Liver (tissue), 9 donors: ENCODE measurements around the gene KCTD16. TPM values are rescaled to one million over a fixed set of nuclear protein-coding genes. Genes with fewer than 3 reads are reported as not detected.

ENCODE experiments used
- DNase-seq: peaks from one replicate; pipeline ENCODE4 v3.0.0-alpha.2; 2017; ENCODE audit warnings: low spot score
- H3K27ac ChIP-seq, 2 donors: one replicate each; pipeline ENCODE4 v1.7.0; 2013; ENCODE audit warnings: inconsistent platforms in 2 of 2, low read length in 2 of 2, control low read depth in 1 of 2, low read depth in 1 of 2, mild to moderate bottlenecking in 1 of 2
- H3K27me3 ChIP-seq, 4 donors: one replicate each; pipeline versions ENCODE4 v1.6.1 to v1.7.0; 2013; ENCODE audit warnings: low read length in 3 of 4, inconsistent platforms in 1 of 4, mild to moderate bottlenecking in 1 of 4, moderate library complexity in 1 of 4; ENCODE audit not compliant: control insufficient read depth in 4 of 4, insufficient read depth in 4 of 4
- H3K36me3 ChIP-seq, 4 donors: one replicate each; pipeline versions ENCODE4 v1.6.1 to v1.7.0; 2013; ENCODE audit warnings: low read length in 3 of 4, mild to moderate bottlenecking in 3 of 4, low read depth in 1 of 4, moderate library complexity in 1 of 4; ENCODE audit not compliant: control insufficient read depth in 4 of 4, insufficient read depth in 3 of 4
- H3K4me1 ChIP-seq, 4 donors: one replicate each; pipeline versions ENCODE4 v1.6.1 to v1.7.0; 2013; ENCODE audit warnings: low read length in 3 of 4, mild to moderate bottlenecking in 3 of 4, moderate library complexity in 1 of 4; ENCODE audit not compliant: control insufficient read depth in 4 of 4, insufficient read depth in 4 of 4
- H3K4me3 ChIP-seq, 3 donors: one replicate each; pipeline versions ENCODE4 v1.6.1 to v1.7.0; 2013; ENCODE audit warnings: low read length in 3 of 3, control low read depth in 1 of 3, low read depth in 1 of 3, mild to moderate bottlenecking in 1 of 3
- H3K9ac ChIP-seq, 2 donors: one replicate each; pipeline ENCODE4 v1.7.0; 2013; ENCODE audit warnings: low read length in 2 of 2, mild to moderate bottlenecking in 2 of 2, moderate library complexity in 2 of 2, control low read depth in 1 of 2, low read depth in 1 of 2
- H3K9me3 ChIP-seq, 4 donors: one replicate each; pipeline versions ENCODE4 v1.6.1 to v1.7.0; 2013; ENCODE audit warnings: low read length in 3 of 4; ENCODE audit not compliant: control insufficient read depth in 4 of 4
- CTCF ChIP-seq: fragments of 150-350 bp; IDR thresholded peaks from 2 replicates; pipeline ENCODE4 v1.5.1; 2017; ENCODE audit warnings: improper control_type of control experiment, low read depth, low read length; ENCODE audit not compliant: missing input control
- EGR1 ChIP-seq, 2 donors: IDR thresholded peaks; 2 replicates each; pipeline ENCODE4 v1.6.1; 2016 to 2018; ENCODE audit warnings: antibody characterized with exemption in 2 of 2, low read depth in 2 of 2
- FOXA1 ChIP-seq: IDR thresholded peaks from 2 replicates; pipeline ENCODE4 v1.6.1; 2016; ENCODE audit warnings: antibody characterized with exemption
- FOXA2 ChIP-seq: IDR thresholded peaks from 2 replicates; pipeline ENCODE4 v1.6.1; 2016; ENCODE audit warnings: antibody characterized with exemption
- GABPA ChIP-seq, 2 donors: IDR thresholded peaks in 1 of 2; conservative IDR thresholded peaks in 1 of 2; 2 replicates each; pipeline ENCODE4 v1.6.1; 2016; ENCODE audit warnings: antibody characterized with exemption in 2 of 2, mild to moderate bottlenecking in 1 of 2, moderate library complexity in 1 of 2
- HNF4A ChIP-seq, 2 donors: conservative IDR thresholded peaks; 2 replicates each; pipeline ENCODE4 v1.6.1; 2016; ENCODE audit warnings: antibody characterized with exemption in 2 of 2, mild to moderate bottlenecking in 2 of 2
- HNF4G ChIP-seq: IDR thresholded peaks from 2 replicates; pipeline ENCODE4 v1.6.1; 2016; ENCODE audit warnings: antibody characterized with exemption
- JUND ChIP-seq, 2 donors: IDR thresholded peaks; 2 replicates each; pipeline ENCODE4 v1.6.1; 2016; ENCODE audit warnings: antibody characterized with exemption in 2 of 2
- MAX ChIP-seq: IDR thresholded peaks from 2 replicates; pipeline ENCODE4 v1.6.1; 2016; ENCODE audit warnings: antibody characterized with exemption
- NR2F2 ChIP-seq: IDR thresholded peaks from 2 replicates; pipeline ENCODE4 v1.6.1; 2016; ENCODE audit warnings: antibody characterized with exemption
- RAD21 ChIP-seq, 2 donors: IDR thresholded peaks; 2 replicates each; pipeline ENCODE4 v1.6.1; 2016; ENCODE audit warnings: antibody characterized with exemption in 2 of 2, mild to moderate bottlenecking in 2 of 2
- REST ChIP-seq: IDR thresholded peaks from 2 replicates; pipeline ENCODE4 v1.6.1; 2016; ENCODE audit warnings: antibody characterized with exemption, mild to moderate bottlenecking
- RXRA ChIP-seq, 2 donors: IDR thresholded peaks; 2 replicates each; pipeline ENCODE4 v1.6.1; 2017 to 2018; ENCODE audit warnings: antibody characterized with exemption in 2 of 2, mild to moderate bottlenecking in 1 of 2
- SP1 ChIP-seq: IDR thresholded peaks from 2 replicates; pipeline ENCODE4 v1.6.1; 2018; ENCODE audit warnings: antibody characterized with exemption, mild to moderate bottlenecking
- TAF1 ChIP-seq: conservative IDR thresholded peaks from 2 replicates; pipeline ENCODE4 v1.6.1; 2016; ENCODE audit warnings: antibody characterized with exemption, mild to moderate bottlenecking
- WGBS: extraction: QIAGEN DNeasy Blood & Tissue Kit; methylation state at CpG from one replicate; pipeline ENCODE4 v1.1.7; 2013; 5-methylcytosine and 5-hydroxymethylcytosine counted together
- polyA plus RNA-seq, 2 donors: library from polyadenylated mRNA; stranded (reverse) in 1 of 2; unstranded in 1 of 2; fragments of 200-250 nt in 1 of 2; fragments of >200 nt in 1 of 2; fragmentation: Nextera tagmentation in 1 of 2; extraction: Ambion mirVana in 1 of 2; gene quantifications; one replicate each; pipeline versions ENCODE4 v1.2.1 to v1.2.3, GENCODE V29; 2013 to 2015
- total RNA-seq, 2 donors: library from RNA; depleted of rRNA; stranded (reverse); fragments of >200 nt; gene quantifications; one replicate each; pipeline ENCODE4 v1.2.3, GENCODE V29; 2014
- TF ChIP-seq, protein P1 (sequence below): IDR thresholded peaks from 2 replicates; pipeline ENCODE4 v1.6.1; 2016; ENCODE audit warnings: antibody characterized with exemption
- donor health status: healthy.
- donor health status: healthy.
- donor health status: healthy.
- donor health status: healthy.
- donor health status: healthy.

The KCTD16 gene
- total and polyA plus RNA-seq, 4 donors: under 0.01 to 0.05 (median 0.01) TPM; not detected in 1

DNA sequence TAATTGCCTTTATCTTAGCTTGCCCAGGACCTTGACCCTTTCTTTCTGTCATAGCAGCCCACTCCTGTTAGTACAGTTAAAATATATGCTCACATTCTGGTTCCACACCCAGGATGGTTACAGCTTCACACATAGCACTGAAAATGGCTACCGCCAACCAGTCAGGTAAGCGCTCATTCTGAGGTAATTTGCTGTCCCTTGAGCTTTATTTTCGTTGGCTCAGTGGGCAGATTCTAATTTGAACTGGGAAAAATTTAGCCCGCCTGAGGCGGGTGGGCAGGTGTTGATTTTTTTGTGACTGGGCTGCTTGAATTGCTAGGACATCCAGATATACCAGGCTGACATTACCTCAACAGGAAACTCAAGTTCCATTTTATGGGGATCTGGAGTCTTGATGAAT is 137.5 kb downstream of the KCTD16 start (continued):
- TF ChIP-seq RXRA (IDR thresholded peaks at IDR 0.05): no peak
- TF ChIP-seq SP1: no peak

GRCh38 chr5:144308906-144309670 is 138.4 kb downstream of the KCTD16 start:
- Histone ChIP-seq H3K36me3 (no peaks in the 10 kb centered on the region), H3K4me1 (no peaks in the 10 kb centered on the region), H3K27me3 (no peaks in the 10 kb centered on the region), H3K9me3 (no peaks in the 10 kb centered on the region), H3K27ac (no peak overlapping the region), H3K4me3 (no peak overlapping the region), H3K9ac (no peak overlapping the region)
- TF ChIP-seq NR2F2: no peak
- no peak for TF ChIP-seq FOXA1
- no peak for TF ChIP-seq CTCF
- TF ChIP-seq, protein P1, sequence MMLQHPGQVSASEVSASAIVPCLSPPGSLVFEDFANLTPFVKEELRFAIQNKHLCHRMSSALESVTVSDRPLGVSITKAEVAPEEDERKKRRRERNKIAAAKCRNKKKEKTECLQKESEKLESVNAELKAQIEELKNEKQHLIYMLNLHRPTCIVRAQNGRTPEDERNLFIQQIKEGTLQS: no peak
- no peak for TF ChIP-seq MAX
- TF ChIP-seq JUND (IDR thresholded peaks at IDR 0.05): no peak
- TF ChIP-seq FOXA2: no peak
- TF ChIP-seq REST: no peak
- DNase-seq: no peak
- 67% methylated on average over 5 of the region's 5 CpGs for WGBS

- Histone ChIP-seq H3K36me3 (no peaks in the 10 kb centered on the region), H3K9me3 (no peaks in the 10 kb centered on the region), H3K4me3 (no peak overlapping the region), H3K27me3 (no peaks in the 10 kb centered on the region), H3K9ac (no peak overlapping the region), H3K4me1 (peaks cover 0 to 3% (median 1%) of the 10 kb centered on the region in 4 donors), H3K27ac (no peak overlapping the region)
- DNase-seq: no peak
- WGBS: 97% methylated on average over 2 of the region's 2 CpGs
- TF ChIP-seq FOXA2 (no peak), JUND (IDR thresholded peaks at IDR 0.05) (no peak), CTCF (no peak), REST (no peak), GABPA (IDR thresholded peaks at IDR 0.05 in 1 of 2, conservative IDR thresholded peaks at IDR 0.05 in 1 of 2) (no peak), SP1 (no peak), FOXA1 (no peak), MAX (no peak), HNF4A (conservative IDR thresholded peaks at IDR 0.05) (no peak), HNF4G (no peak), NR2F2 (no peak), EGR1 (IDR thresholded peaks at IDR 0.05; ENCODE audit: low read depth in 2 of 2) (no peak), RAD21 (IDR thresholded peaks at IDR 0.05) (no peak), TAF1 (no peak)
- TF ChIP-seq, protein P1: no peak
Measured at GRCh38 chr5:144310621-144311020, 139.9 kb downstream of the KCTD16 start.
